Measurements from ENCODE around the gene VIPR1. TPM values are rescaled to one million over a fixed set of nuclear protein-coding genes. Genes with fewer than 3 reads are reported as not detected.
A peak's percentile ranks its signal among the peaks of the same experiment; 100 is the strongest.

Gene VIPR1, protein sequence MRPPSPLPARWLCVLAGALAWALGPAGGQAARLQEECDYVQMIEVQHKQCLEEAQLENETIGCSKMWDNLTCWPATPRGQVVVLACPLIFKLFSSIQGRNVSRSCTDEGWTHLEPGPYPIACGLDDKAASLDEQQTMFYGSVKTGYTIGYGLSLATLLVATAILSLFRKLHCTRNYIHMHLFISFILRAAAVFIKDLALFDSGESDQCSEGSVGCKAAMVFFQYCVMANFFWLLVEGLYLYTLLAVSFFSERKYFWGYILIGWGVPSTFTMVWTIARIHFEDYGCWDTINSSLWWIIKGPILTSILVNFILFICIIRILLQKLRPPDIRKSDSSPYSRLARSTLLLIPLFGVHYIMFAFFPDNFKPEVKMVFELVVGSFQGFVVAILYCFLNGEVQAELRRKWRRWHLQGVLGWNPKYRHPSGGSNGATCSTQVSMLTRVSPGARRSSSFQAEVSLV
- total RNA-seq = 0.69 and 0.88 TPM in 2 replicates

DNA sequence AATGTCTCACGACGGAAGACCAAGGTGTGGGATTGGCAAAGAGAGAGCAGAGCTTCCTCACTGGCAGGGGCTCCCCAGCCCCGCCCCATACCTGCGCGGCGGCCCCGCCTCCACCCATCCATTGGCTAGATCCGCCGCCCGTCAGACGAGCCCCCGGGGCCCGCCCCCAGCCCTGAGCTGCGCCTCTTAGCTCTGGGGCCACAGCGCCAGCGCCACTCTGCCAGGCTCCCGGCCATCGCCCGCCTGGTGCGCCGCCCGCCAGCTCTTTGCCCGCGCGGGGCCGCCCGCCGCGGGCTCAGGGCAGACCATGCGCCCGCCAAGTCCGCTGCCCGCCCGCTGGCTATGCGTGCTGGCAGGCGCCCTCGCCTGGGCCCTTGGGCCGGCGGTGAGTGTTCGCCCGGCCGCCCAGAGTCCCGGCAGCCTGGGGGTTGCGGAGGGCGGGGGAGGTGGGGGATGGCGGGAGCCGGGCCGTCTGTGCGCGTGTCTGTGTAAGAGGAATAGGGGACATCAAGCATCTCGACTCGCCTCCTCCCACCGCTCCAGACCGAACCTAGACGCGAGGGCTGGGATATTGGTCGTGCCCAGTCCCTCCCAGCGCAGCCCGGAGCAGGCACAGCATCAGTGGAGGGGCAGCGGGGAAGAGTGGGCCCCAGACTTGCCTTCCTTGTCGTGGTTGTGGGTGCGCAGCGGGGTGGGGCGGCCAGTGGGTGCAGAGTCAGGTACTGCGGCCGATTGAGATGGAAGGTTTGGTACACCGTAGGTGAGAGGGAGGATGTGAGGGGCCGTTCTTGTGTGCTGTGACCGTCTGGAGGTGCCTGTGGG, at the start of gene VIPR1:
VIPR1 (plus strand) TSS at position 215 of the 822 bp plus-strand sequence; CDS start at position 308, 93 bp downstream.
- H3K9me3 Mint-ChIP-seq = no peaks in the 10 kb centered on the region
- peaks cover 26% of the 10 kb centered on the region for H3K27me3 Mint-ChIP-seq (ENCODE audit: insufficient read depth)
- intact Hi-C loops (cut with micrococcal nuclease) = loop anchor here (1.0 to 10.0 kb wide), 7 partner anchors 34 to 538 kb away; partner anchors contain the start of genes NKTR, SEC22C and ULK4
- H3K27ac Mint-ChIP-seq = no peak within 1 kb of the TSS
- H3K4me3 Mint-ChIP-seq = peak within 1 kb of the TSS; percentile 86
- H3K36me3 Mint-ChIP-seq (ENCODE audit: low read depth) = no peaks in the 10 kb centered on the region
- peak; percentile 85 for DNase-seq (ENCODE audit: low spot score)
- peaks cover 31% of the 10 kb centered on the region for H3K4me1 Mint-ChIP-seq (ENCODE audit: low read depth)

- no peak overlapping the region for H3K4me3 Mint-ChIP-seq
- no peaks in the 10 kb centered on the region for H3K36me3 Mint-ChIP-seq (ENCODE audit: low read depth)
- no peaks in the 10 kb centered on the region for H3K9me3 Mint-ChIP-seq
- peaks cover 3% of the 10 kb centered on the region for H3K27me3 Mint-ChIP-seq (ENCODE audit: insufficient read depth)
- no peaks in the 10 kb centered on the region for H3K4me1 Mint-ChIP-seq (ENCODE audit: low read depth)
- no peak overlapping the region for H3K27ac Mint-ChIP-seq
- intact Hi-C loops (cut with micrococcal nuclease) = no loop called here
- DNase-seq (ENCODE audit: low spot score) = no peak
These were observed 46.2 kb upstream of the VIPR1 start for GRCh38 chr3:42456211-42456610.

DNA sequence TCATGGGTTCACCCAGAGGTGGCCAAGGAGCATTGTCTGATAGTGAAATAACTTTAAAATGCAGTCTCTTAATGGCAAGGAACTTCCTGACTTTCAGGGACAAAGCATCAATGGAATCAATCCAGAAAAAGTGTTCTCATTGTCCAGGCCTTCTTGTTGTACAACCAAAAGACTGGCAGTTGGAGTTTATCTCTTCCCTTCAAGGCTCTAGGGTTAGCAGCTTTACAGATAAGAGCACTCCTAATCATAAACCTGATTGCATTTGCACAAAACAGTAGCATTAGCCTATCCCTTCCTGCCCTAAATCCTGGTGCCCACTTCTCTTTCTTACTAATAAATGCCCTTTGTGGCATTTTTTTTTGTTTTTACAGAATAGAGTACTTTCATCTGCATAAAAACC, 43.3 kb upstream of the VIPR1 start:
- intact Hi-C loops (cut with micrococcal nuclease) = no loop called here
- Mint-ChIP-seq H3K4me3 (no peak overlapping the region), H3K4me1 (ENCODE audit: low read depth) (no peaks in the 10 kb centered on the region), H3K27ac (no peak overlapping the region), H3K36me3 (ENCODE audit: low read depth) (no peaks in the 10 kb centered on the region), H3K9me3 (no peaks in the 10 kb centered on the region), H3K27me3 (ENCODE audit: insufficient read depth) (peaks cover 7% of the 10 kb centered on the region)
- no peak for DNase-seq (ENCODE audit: low spot score)

GRCh38 chr3:42461762-42462161, 40.7 kb upstream of the VIPR1 start:
- Mint-ChIP-seq H3K9me3 (peaks cover 4% of the 10 kb centered on the region), H3K4me3 (no peak overlapping the region), H3K27me3 (ENCODE audit: insufficient read depth) (peaks cover 5% of the 10 kb centered on the region), H3K36me3 (ENCODE audit: low read depth) (no peaks in the 10 kb centered on the region), H3K27ac (no peak overlapping the region), H3K4me1 (ENCODE audit: low read depth) (no peaks in the 10 kb centered on the region)
- intact Hi-C loops (cut with micrococcal nuclease) = no loop called here
- no peak for DNase-seq (ENCODE audit: low spot score)

- Mint-ChIP-seq H3K4me1 (ENCODE audit: low read depth) (no peaks in the 10 kb centered on the region), H3K27ac (no peak overlapping the region), H3K36me3 (ENCODE audit: low read depth) (no peaks in the 10 kb centered on the region), H3K27me3 (ENCODE audit: insufficient read depth) (peaks cover 4% of the 10 kb centered on the region), H3K9me3 (peaks cover 4% of the 10 kb centered on the region), H3K4me3 (no peak overlapping the region)
- intact Hi-C loops (cut with micrococcal nuclease) = no loop called here
- DNase-seq (ENCODE audit: low spot score) = no peak
These were observed 39.4 kb upstream of the VIPR1 start for GRCh38 chr3:42463093-42463492.

DNA sequence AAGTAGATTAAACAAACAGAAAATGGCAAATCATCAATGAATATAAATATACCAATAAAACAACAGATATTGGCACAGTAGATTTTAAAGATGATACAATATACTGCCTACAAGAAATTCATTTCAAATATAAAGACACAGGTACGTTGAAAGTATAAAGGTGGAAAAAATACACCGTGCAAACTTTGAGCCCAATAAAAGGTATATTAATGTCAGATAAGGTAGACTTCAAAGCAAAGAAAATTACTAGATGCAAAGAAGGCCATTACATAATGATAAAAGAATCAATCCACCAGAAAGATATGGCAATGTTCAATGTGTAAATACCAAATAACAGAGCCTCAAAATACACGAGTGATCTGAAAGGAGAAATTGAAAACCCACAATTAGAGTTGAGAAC, 34.3 kb upstream of the VIPR1 start:
- Mint-ChIP-seq H3K27me3 (ENCODE audit: insufficient read depth) (peaks cover 7% of the 10 kb centered on the region), H3K27ac (no peak overlapping the region), H3K36me3 (ENCODE audit: low read depth) (no peaks in the 10 kb centered on the region), H3K4me1 (ENCODE audit: low read depth) (no peaks in the 10 kb centered on the region), H3K4me3 (no peak overlapping the region), H3K9me3 (peaks cover 4% of the 10 kb centered on the region)
- intact Hi-C loops (cut with micrococcal nuclease) = no loop called here
- no peak for DNase-seq (ENCODE audit: low spot score)

- no peak overlapping the region for H3K27ac Mint-ChIP-seq
- intact Hi-C loops (cut with micrococcal nuclease) = no loop called here
- no peaks in the 10 kb centered on the region for H3K4me1 Mint-ChIP-seq (ENCODE audit: low read depth)
- no peaks in the 10 kb centered on the region for H3K36me3 Mint-ChIP-seq (ENCODE audit: low read depth)
- H3K9me3 Mint-ChIP-seq = no peaks in the 10 kb centered on the region
- no peak for DNase-seq (ENCODE audit: low spot score)
- H3K27me3 Mint-ChIP-seq (ENCODE audit: insufficient read depth) = peaks cover 12% of the 10 kb centered on the region
- no peak overlapping the region for H3K4me3 Mint-ChIP-seq
These were observed 29.9 kb upstream of the VIPR1 start for GRCh38 chr3:42472555-42472954.

- H3K4me1 Mint-ChIP-seq (ENCODE audit: low read depth) = no peaks in the 10 kb centered on the region
- no peak for DNase-seq (ENCODE audit: low spot score)
- H3K4me3 Mint-ChIP-seq = no peak overlapping the region
- no peak overlapping the region for H3K27ac Mint-ChIP-seq
- no peaks in the 10 kb centered on the region for H3K9me3 Mint-ChIP-seq
- no peaks in the 10 kb centered on the region for H3K36me3 Mint-ChIP-seq (ENCODE audit: low read depth)
- intact Hi-C loops (cut with micrococcal nuclease) = no loop called here
- H3K27me3 Mint-ChIP-seq (ENCODE audit: insufficient read depth) = peaks cover 12% of the 10 kb centered on the region
These were observed 29.1 kb upstream of the VIPR1 start for GRCh38 chr3:42473083-42473932.

DNA sequence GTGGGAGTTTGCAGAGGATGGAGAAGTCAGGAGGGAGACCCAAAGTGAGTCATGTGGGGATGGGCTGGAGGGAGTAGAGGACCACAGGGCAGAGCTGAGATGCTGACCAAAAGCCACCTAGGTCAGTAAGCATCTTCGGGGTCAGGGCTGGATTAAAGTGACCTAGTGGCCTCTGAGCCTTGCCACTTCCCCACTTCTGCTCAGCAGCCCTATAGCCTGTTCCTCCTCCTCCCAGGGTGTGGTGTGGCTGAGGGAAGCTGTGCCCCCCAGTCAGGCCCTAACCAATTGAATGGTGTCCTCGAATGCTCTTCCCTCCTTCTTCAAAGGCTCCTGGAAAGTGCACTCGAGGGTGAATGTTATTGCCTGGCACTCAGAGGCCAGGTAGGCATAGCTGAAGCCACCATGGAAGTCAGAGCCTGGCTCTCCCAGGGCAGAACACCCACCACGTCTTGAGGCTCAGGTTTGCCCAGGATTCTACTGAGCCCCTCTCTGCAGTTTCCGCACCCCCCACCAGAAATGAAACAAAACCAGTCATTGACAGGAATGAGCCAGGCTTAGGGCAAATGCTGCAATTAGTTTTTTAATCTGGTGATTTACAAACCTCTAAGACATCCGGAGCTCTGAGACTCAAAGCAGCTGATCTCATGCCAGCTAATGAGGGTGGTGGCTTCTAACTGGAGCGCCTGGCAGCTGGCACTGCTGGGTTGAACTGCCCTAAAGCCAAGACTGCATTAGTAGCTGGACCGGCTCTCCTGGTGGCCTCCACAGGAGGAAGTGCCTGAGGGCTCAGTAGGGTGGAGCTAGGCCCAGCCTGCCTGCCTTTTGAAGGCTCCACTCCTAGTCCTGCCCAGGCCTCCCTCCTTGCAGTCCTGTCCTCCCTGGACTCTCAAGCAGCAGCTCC, 26.0 kb upstream of the VIPR1 start:
- H3K9me3 Mint-ChIP-seq = no peaks in the 10 kb centered on the region
- no peaks in the 10 kb centered on the region for H3K36me3 Mint-ChIP-seq (ENCODE audit: low read depth)
- no peak overlapping the region for H3K27ac Mint-ChIP-seq
- peaks cover 22% of the 10 kb centered on the region for H3K27me3 Mint-ChIP-seq (ENCODE audit: insufficient read depth)
- intact Hi-C loops (cut with micrococcal nuclease) = no loop called here
- no peaks in the 10 kb centered on the region for H3K4me1 Mint-ChIP-seq (ENCODE audit: low read depth)
- no peak overlapping the region for H3K4me3 Mint-ChIP-seq
- no peak for DNase-seq (ENCODE audit: low spot score)

DNA sequence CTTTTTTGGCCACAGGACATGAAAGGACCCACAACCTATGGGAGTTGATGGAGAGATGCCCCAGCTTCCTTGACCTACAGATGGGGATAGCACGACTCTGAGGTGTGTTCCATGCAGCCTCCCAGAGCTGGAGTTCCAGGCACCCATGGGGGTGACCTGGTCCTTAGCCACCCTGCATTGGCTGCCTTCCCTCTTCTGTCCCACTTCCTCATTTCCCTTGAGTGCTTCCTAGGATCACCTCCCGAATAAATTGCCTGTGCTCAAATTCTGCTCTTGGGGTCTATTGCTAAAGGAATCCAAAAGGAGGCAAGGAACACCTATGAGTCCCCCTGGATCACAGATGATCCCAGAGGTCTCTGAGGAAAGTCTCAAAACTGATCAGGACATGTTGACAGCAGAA, 24.7 kb upstream of the VIPR1 start:
- peaks cover 20% of the 10 kb centered on the region for H3K27me3 Mint-ChIP-seq (ENCODE audit: insufficient read depth)
- no peaks in the 10 kb centered on the region for H3K36me3 Mint-ChIP-seq (ENCODE audit: low read depth)
- H3K4me3 Mint-ChIP-seq = no peak overlapping the region
- H3K9me3 Mint-ChIP-seq = peaks cover 6% of the 10 kb centered on the region
- DNase-seq (ENCODE audit: low spot score) = no peak
- intact Hi-C loops (cut with micrococcal nuclease) = no loop called here
- no peak overlapping the region for H3K27ac Mint-ChIP-seq
- no peaks in the 10 kb centered on the region for H3K4me1 Mint-ChIP-seq (ENCODE audit: low read depth)

GRCh38 chr3:42478830-42479229, 23.6 kb upstream of the VIPR1 start:
- Mint-ChIP-seq H3K9me3 (peaks cover 6% of the 10 kb centered on the region), H3K27me3 (ENCODE audit: insufficient read depth) (peaks cover 17% of the 10 kb centered on the region), H3K4me1 (ENCODE audit: low read depth) (no peaks in the 10 kb centered on the region), H3K4me3 (no peak overlapping the region), H3K27ac (no peak overlapping the region), H3K36me3 (ENCODE audit: low read depth) (no peaks in the 10 kb centered on the region)
- no peak for DNase-seq (ENCODE audit: low spot score)
- intact Hi-C loops (cut with micrococcal nuclease) = no loop called here

Measured in activated T-helper 1 cell treated with anti-CD3 and anti-CD28 coated beads, Interleukin-12 subunit alpha, Interleukin-12 subunit beta, Interleukin-2, Interleukin-4 antibody, amounts not matched to agents 30 ng/mL and 10 ng/mL and 1 ng/mL, durations not matched to agents 14 hours and 24 hours and 36 hours (primary cell).